Cardiac fibroblast (primary cell): Measurements from ENCODE around the gene GNLY.

Experiments
- DNase-seq, 2 donors: peaks; one replicate each; pipeline versions ENCODE4 v3.0.0 to v3.0.0-alpha.2; 2010; ENCODE audit warnings: low read depth in 2 of 2
- H3K4me3 ChIP-seq, 2 donors: replicated peaks in 1 of 2; 1 replicate in 1 of 2; 2 replicates in 1 of 2; pipeline ENCODE4 v1.5.1; 2011; ENCODE audit warnings: low read depth in 2 of 2, low read length in 2 of 2, mild to moderate bottlenecking in 2 of 2, moderate library complexity in 1 of 2
- TF ChIP-seq, protein P1 (sequence below): IDR thresholded peaks from one replicate; pipeline ENCODE4 v1.5.1; 2011; ENCODE audit warnings: low read depth, mild to moderate bottlenecking, low read length, inconsistent platforms

Gene GNLY

DNA sequence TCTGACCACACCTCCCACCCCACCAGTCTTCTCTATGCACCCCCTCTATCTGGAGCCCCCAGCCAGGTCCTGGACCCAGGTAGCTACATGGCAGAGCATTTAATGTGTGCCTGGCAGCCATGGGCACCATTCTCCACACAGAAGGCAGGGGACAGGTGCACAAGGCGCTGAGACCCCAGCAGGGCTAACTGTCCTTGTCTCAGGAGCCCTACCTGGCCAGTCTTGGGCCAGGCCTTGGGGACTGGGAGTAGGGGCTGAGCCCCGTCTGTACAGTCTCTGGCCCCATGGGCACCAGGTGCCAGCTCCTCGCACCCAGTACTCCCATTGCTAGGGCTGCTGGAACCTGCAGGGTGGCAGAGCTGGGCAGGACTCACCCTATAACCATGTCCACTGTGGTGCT is 2.9 kb downstream of the GNLY start:
- TF ChIP-seq, protein P1, sequence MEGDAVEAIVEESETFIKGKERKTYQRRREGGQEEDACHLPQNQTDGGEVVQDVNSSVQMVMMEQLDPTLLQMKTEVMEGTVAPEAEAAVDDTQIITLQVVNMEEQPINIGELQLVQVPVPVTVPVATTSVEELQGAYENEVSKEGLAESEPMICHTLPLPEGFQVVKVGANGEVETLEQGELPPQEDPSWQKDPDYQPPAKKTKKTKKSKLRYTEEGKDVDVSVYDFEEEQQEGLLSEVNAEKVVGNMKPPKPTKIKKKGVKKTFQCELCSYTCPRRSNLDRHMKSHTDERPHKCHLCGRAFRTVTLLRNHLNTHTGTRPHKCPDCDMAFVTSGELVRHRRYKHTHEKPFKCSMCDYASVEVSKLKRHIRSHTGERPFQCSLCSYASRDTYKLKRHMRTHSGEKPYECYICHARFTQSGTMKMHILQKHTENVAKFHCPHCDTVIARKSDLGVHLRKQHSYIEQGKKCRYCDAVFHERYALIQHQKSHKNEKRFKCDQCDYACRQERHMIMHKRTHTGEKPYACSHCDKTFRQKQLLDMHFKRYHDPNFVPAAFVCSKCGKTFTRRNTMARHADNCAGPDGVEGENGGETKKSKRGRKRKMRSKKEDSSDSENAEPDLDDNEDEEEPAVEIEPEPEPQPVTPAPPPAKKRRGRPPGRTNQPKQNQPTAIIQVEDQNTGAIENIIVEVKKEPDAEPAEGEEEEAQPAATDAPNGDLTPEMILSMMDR, result no peak
- no peak overlapping the region for H3K4me3 ChIP-seq

DNA sequence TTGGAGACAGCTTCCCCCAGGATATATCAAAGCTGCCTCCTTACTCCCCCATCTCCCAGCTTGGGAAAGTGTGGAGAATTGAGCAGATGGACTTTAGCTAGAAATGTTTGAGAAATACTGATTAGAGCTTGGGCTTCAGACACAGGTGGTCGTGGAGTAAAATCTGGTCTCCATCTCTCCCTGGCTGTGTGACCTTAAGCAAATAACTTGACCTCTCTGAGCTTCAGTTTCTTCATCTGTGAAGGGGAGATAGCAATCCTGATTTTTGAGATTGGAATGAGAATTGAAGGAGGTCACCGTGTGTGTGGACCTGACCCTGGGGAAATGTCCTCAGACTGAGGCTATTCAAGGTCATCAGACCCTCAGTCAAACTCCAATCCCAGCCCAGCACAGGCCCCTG is 3.6 kb downstream of the GNLY start:
- H3K4me3 ChIP-seq, result no peak overlapping the region
- TF ChIP-seq, protein P1, result no peak
- DNase-seq, result no peak

More for the DNA sequence above, 2.9 kb downstream of the GNLY start:
- no peak for DNase-seq

DNA sequence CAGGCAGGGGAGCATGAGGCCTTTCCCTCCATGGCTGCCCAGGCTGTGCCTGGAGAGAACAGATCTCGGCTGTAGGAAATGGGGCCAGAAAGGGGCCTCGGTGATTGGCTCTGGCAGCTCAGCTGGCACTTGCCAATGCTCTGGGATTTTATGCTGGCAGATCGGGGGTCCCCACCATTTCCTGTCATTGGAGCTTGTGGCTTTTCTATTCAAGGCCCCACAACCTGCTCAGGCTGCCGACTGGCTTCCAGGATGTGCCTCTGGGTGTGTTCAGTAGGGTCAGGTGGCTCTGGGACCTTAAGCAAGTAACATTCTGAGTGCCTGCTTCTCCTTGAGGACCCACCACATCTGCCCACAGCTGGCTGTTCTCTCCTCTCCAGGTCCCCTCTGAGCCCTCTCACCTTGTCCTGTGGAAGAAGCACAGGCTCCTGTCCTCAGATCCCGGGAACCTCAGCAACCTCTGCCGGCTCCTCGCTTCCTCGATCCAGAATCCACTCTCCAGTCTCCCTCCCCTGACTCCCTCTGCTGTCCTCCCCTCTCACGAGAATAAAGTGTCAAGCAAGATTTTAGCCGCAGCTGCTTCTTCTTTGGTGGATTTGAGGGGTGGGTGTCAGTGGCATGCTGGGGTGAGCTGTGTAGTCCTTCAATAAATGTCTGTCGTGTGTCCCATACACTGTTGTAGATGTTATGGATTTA is 4.2 kb downstream of the GNLY start:
- DNase-seq, result no peak
- no peak overlapping the region for H3K4me3 ChIP-seq
- TF ChIP-seq, protein P1, result no peak

DNA sequence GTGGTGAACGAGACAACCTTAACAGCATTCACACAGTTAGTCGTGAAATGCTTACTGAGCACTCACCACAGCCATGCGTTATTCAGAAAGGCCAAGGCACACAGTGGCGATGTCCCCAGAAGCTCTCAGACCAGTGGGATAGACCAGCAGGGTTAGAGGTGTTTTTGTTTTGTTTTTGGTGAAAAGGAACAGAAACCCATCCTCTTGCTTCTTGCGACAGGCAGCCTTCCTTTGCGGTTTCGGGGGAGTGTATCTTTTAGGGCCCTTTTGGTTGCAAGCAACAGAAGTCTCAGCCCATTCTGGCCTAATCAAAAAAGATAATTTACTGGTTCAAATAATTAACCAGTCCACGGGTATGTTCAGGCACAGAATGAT is 4.7 kb downstream of the GNLY start:
- no peak for DNase-seq
- no peak overlapping the region for H3K4me3 ChIP-seq
- TF ChIP-seq, protein P1, result no peak

DNA sequence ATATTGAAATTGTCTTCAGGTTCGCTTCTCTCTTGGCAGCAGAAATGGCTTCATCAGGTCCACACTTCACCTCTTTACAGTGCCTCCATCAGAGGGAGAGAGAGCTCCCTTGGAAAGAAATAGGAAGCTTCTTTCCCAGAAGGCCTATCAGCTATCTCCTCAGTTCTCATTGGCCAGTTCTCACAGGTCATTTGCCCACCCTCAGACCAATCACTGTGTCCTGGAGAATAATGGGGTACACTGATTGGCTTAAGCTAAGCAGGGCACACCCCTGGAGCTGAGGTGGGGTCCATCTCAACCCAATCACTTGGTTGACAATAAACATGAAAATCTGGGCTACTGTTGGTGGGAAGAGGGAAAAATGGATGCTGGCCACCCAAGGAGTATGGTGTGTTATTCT is 5.2 kb downstream of the GNLY start:
- no peak overlapping the region for H3K4me3 ChIP-seq
- TF ChIP-seq, protein P1, result no peak
- DNase-seq, result no peak

DNA sequence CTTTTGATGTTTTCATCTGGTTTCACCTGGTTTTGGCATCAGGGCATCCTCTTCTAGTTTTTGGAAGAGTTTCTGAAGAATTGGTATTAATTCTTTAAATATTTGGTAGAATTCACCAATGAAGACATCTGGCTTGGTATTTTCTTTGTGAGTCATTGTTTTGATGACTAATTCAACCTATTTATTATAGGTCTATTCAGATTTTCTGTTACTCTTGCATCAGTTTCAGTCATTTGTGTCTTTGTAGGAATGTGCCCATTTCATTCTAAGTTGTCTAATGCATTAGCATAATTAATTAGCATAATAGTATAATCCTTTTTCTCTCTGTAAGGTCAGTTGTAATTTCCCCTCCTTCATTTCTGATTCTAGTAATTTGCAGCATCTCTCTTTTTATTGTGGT is 8.0 kb downstream of the GNLY start:
- H3K4me3 ChIP-seq, result no peak overlapping the region

DNA sequence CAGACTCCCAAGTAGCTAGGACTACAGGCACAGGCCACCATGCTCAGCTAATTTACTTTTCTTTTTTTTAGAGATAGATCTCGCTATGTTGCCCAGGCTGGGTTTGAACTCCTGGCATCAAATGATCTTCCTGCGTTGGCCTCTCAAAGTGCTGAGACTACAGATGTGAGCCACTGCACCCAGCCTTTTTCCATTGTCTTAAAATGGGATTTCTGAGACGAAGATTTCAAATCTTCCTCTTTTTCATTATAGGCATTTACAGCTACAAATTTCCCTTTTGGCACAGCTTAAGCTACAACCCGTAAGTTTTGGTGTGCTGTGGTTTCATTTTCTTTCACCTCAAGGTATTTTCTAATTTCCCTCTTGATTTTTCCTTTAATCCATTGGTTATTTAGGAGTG is 8.6 kb downstream of the GNLY start:
- no peak for DNase-seq
- no peak overlapping the region for H3K4me3 ChIP-seq
- TF ChIP-seq, protein P1, result no peak

More for the DNA sequence above, 8.0 kb downstream of the GNLY start:
- TF ChIP-seq, protein P1, result no peak
- DNase-seq, result peak; percentile 54 to 86
